H1 (cell line): ENCODE results near the gene ASIC2. TPM values are rescaled to one million over a fixed set of nuclear protein-coding genes. Genes with fewer than 3 reads are reported as not detected.

ENCODE experiments used
- CTCF ChIA-PET: fragments of 300-600 bp; sonication (Branson Sonifier 250); formaldehyde crosslinking; loops from one replicate; lab custom pipeline; 2021; ENCODE audit not compliant: partially characterized antibody; lab: Charles Lee
- POLR2A ChIA-PET: fragments of 300-600 bp; sonication (Branson Sonifier 250); formaldehyde crosslinking; loops from one replicate; lab custom pipeline; 2021; ENCODE audit warnings: inconsistent platforms; ENCODE audit not compliant: partially characterized antibody; lab: Charles Lee
- DNase-seq, 2 experiments: peaks; one replicate each; pipeline versions ENCODE4 v3.0.0 to v3.0.0-alpha.2; 2010 to 2022; ENCODE audit warnings: low spot score in 2 of 2, low read depth in 1 of 2, mixed read lengths in 1 of 2
- FAIRE-seq: peaks from 2 replicates; lab custom pipeline; 2011; peaks lifted over from hg19 to GRCh38; lab: Jason Lieb, UNC
- H2AFZ ChIP-seq: 2 replicates; pipeline ENCODE4 v1.8.1; 2012; ENCODE audit warnings: low read length, inconsistent platforms
- H2AK5ac ChIP-seq: 2 replicates; pipeline ENCODE4 v1.6.1; 2013; ENCODE audit warnings: low read depth, low read length
- H2BK120ac ChIP-seq: replicated peaks from 2 replicates; pipeline ENCODE3; 2013; ENCODE audit warnings: low read depth, low read length, inconsistent platforms
- H2BK12ac ChIP-seq: 2 replicates; pipeline ENCODE4 v1.6.1; 2013; ENCODE audit warnings: low read depth, low read length
- H2BK15ac ChIP-seq: 2 replicates; pipeline ENCODE4 v1.6.1; 2013; ENCODE audit warnings: low read length
- H2BK20ac ChIP-seq: 2 replicates; pipeline ENCODE4 v1.6.1; 2013; ENCODE audit warnings: low read length
- H2BK5ac ChIP-seq: 2 replicates; pipeline ENCODE4 v1.6.1; 2013; ENCODE audit warnings: low read depth, low read length
- H3K14ac ChIP-seq: 2 replicates; pipeline ENCODE4 v1.6.1; 2013; ENCODE audit warnings: inconsistent platforms; ENCODE audit not compliant: insufficient read length
- H3K18ac ChIP-seq: 2 replicates; pipeline ENCODE4 v1.6.1; 2013; ENCODE audit warnings: low read length; ENCODE audit errors: extremely low read depth
- H3K23ac ChIP-seq: 2 replicates; pipeline ENCODE4 v1.6.1; 2013; ENCODE audit warnings: inconsistent platforms; ENCODE audit not compliant: insufficient read length
- H3K23me2 ChIP-seq: 2 replicates; pipeline ENCODE4 v1.6.1; 2013; ENCODE audit warnings: low read depth, low read length
- H3K27ac ChIP-seq: 2 replicates; pipeline ENCODE4 v1.6.1; 2011; ENCODE audit warnings: low read depth, low read length, inconsistent platforms
- H3K27me3 ChIP-seq, 4 experiments: replicated peaks in 1 of 4; 1 replicate in 1 of 4; 2 replicates in 3 of 4; pipeline versions ENCODE4 v1.6.1 to v1.8.1; 2011 to 2013; ENCODE audit warnings: low read length in 3 of 4, mild to moderate bottlenecking in 3 of 4, inconsistent platforms in 2 of 4, mixed read lengths in 2 of 4, moderate library complexity in 1 of 4; ENCODE audit not compliant: control insufficient read depth in 3 of 4, insufficient read depth in 3 of 4; ENCODE audit errors: extremely low read depth in 1 of 4
- H3K36me3 ChIP-seq, 4 experiments: 2 replicates each; pipeline versions ENCODE4 v1.6.1 to v1.8.1; 2011 to 2013; ENCODE audit warnings: mild to moderate bottlenecking in 4 of 4, low read length in 3 of 4, moderate library complexity in 2 of 4, control low read depth in 1 of 4, inconsistent platforms in 1 of 4; ENCODE audit not compliant: insufficient read depth in 4 of 4, control insufficient read depth in 2 of 4
- H3K4ac ChIP-seq: replicated peaks from 2 replicates; pipeline ENCODE3; 2013; ENCODE audit warnings: low read length, low read depth, mixed read lengths, inconsistent platforms; ENCODE audit not compliant: insufficient read length
- H3K4me1 ChIP-seq, 4 experiments: replicated peaks in 1 of 4; 1 replicate in 1 of 4; 2 replicates in 3 of 4; pipeline versions ENCODE4 v1.6.1 to v1.8.1; 2011 to 2013; ENCODE audit warnings: low read length in 3 of 4, inconsistent platforms in 2 of 4, mixed read lengths in 1 of 4; ENCODE audit not compliant: insufficient read depth in 4 of 4, control insufficient read depth in 3 of 4
- H3K4me2 ChIP-seq, 2 experiments: 2 replicates each; pipeline versions ENCODE4 v1.6.1 to v1.8.1; 2011 to 2013; ENCODE audit warnings: low read depth in 2 of 2, low read length in 2 of 2, control low read depth in 1 of 2, inconsistent platforms in 1 of 2, mild to moderate bottlenecking in 1 of 2; ENCODE audit not compliant: insufficient read depth in 1 of 2
- H3K4me3 ChIP-seq, 4 experiments: fragments of 200-600, 300-600 bp in 1 of 4; sonication (generic), shearing (Covaris generic), sonication (Bioruptor Twin) in 1 of 4; 2 replicates each; pipeline versions ENCODE4 v1.5.1 to v1.8.1; 2011 to 2016; ENCODE audit warnings: low read length in 4 of 4, low read depth in 3 of 4, control low read depth in 2 of 4, inconsistent platforms in 2 of 4, mild to moderate bottlenecking in 2 of 4, mixed read lengths in 1 of 4, moderate library complexity in 1 of 4; ENCODE audit not compliant: insufficient read depth in 2 of 4; ENCODE audit errors: extremely low read depth in 1 of 4
- H3K56ac ChIP-seq: replicated peaks from 2 replicates; pipeline ENCODE3; 2013; ENCODE audit warnings: low read depth, mild to moderate bottlenecking, mixed read lengths, low read length, inconsistent platforms; ENCODE audit not compliant: insufficient read length
- H3K79me1 ChIP-seq: 2 replicates; pipeline ENCODE4 v1.6.1; 2013; ENCODE audit warnings: low read depth, low read length, control low read depth
- H3K79me2 ChIP-seq, 2 experiments: 2 replicates each; pipeline versions ENCODE4 v1.6.1 to v1.8.1; 2012 to 2013; ENCODE audit warnings: low read length in 2 of 2, mild to moderate bottlenecking in 2 of 2, inconsistent platforms in 1 of 2; ENCODE audit not compliant: insufficient read depth in 2 of 2, control insufficient read depth in 1 of 2
- H3K9ac ChIP-seq, 4 experiments: replicated peaks in 1 of 4; 1 replicate in 1 of 4; 2 replicates in 3 of 4; pipeline versions ENCODE4 v1.6.1 to v1.8.1; 2011 to 2013; ENCODE audit warnings: low read depth in 3 of 4, low read length in 3 of 4, control low read depth in 2 of 4, mild to moderate bottlenecking in 2 of 4, moderate library complexity in 2 of 4, inconsistent platforms in 1 of 4; ENCODE audit errors: extremely low read depth in 1 of 4
- H3K9me3 ChIP-seq, 2 experiments: 2 replicates each; pipeline versions ENCODE4 v1.6.1 to v1.8.1; 2012 to 2013; ENCODE audit warnings: mild to moderate bottlenecking in 2 of 2, moderate library complexity in 2 of 2, control low read depth in 1 of 2, inconsistent platforms in 1 of 2, low read depth in 1 of 2, low read length in 1 of 2, mixed read lengths in 1 of 2; ENCODE audit not compliant: insufficient read depth in 2 of 2
- H4K20me1 ChIP-seq, 2 experiments: replicated peaks in 1 of 2; 2 replicates each; pipeline versions ENCODE3 to v1.8.1; 2011 to 2013; ENCODE audit warnings: inconsistent platforms in 2 of 2, low read length in 2 of 2, mild to moderate bottlenecking in 1 of 2; ENCODE audit not compliant: insufficient read depth in 2 of 2, control insufficient read depth in 1 of 2
- H4K5ac ChIP-seq: 2 replicates; pipeline ENCODE4 v1.6.1; 2013; ENCODE audit warnings: low read length, low read depth, mixed read lengths, inconsistent platforms; ENCODE audit not compliant: insufficient read length
- H4K8ac ChIP-seq: 2 replicates; pipeline ENCODE4 v1.8.0; 2013; ENCODE audit warnings: mild to moderate bottlenecking, moderate library complexity, low read length, inconsistent platforms; ENCODE audit not compliant: insufficient read depth; ENCODE audit errors: extremely low read depth
- H4K91ac ChIP-seq: replicated peaks from 2 replicates; pipeline ENCODE3; 2013; ENCODE audit warnings: low read length, mixed read lengths, inconsistent platforms; ENCODE audit not compliant: insufficient read length
- ATF2 ChIP-seq: IDR thresholded peaks from 2 replicates; pipeline ENCODE4 v1.6.1; 2012; ENCODE audit warnings: low read length, inconsistent platforms
- CBX5 ChIP-seq: fragments of 300-800, 300-1000 bp; sonication (generic); IDR thresholded peaks from 2 replicates; pipeline ENCODE4 v1.7.1; 2016; ENCODE audit warnings: antibody characterized with exemption, low read length, low read depth
- CEBPB ChIP-seq: IDR thresholded peaks from 2 replicates; pipeline ENCODE4 v1.6.1; 2012; ENCODE audit warnings: low read depth, low read length
- FOSL1 ChIP-seq: IDR thresholded peaks from 2 replicates; pipeline ENCODE4 v1.6.1; 2011; ENCODE audit warnings: mild to moderate bottlenecking, low read depth, low read length, moderate library complexity; ENCODE audit not compliant: insufficient read depth
- RBBP5 ChIP-seq: IDR thresholded peaks from 2 replicates; pipeline ENCODE4 v1.7.1; 2012; ENCODE audit warnings: low read depth, mild to moderate bottlenecking, inconsistent platforms, low read length, moderate library complexity, borderline replicate concordance
- RNF2 ChIP-seq: fragments of 200-900, 300-1000 bp; sonication (generic); IDR thresholded peaks from 2 replicates; pipeline ENCODE4 v1.7.1; 2016; ENCODE audit warnings: borderline replicate concordance, low read depth, mild to moderate bottlenecking, antibody characterized with exemption, low read length; ENCODE audit not compliant: poor library complexity, severe bottlenecking; ENCODE audit errors: missing control alignments
- SIN3A ChIP-seq, 2 experiments: IDR thresholded peaks in 1 of 2; conservative IDR thresholded peaks in 1 of 2; 2 replicates each; pipeline ENCODE4 v1.6.1; 2011 to 2012; ENCODE audit warnings: low read length in 2 of 2, improper control_type of control experiment in 1 of 2, low read depth in 1 of 2, mild to moderate bottlenecking in 1 of 2
- WGBS, 2 experiments: shearing (Covaris generic) in 1 of 2; methylation state at CpG; one replicate each; pipeline versions ENCODE4 v1.1.6 to v1.1.7; 2013 to 2015; ENCODE audit warnings: low lambda C conversion rate in 2 of 2, mixed read lengths in 2 of 2, inconsistent platforms in 1 of 2, low coverage in 1 of 2, missing lambda C conversion rate in 1 of 2; ENCODE audit not compliant: insufficient replicate concordance in 2 of 2, insufficient coverage in 1 of 2, insufficient read length in 1 of 2; ENCODE audit errors: extremely low coverage in 1 of 2, missing lambda C conversion rate in 1 of 2; 5-methylcytosine and 5-hydroxymethylcytosine counted together
- polyA plus RNA-seq, 7 experiments: library from polyadenylated mRNA; depleted of rRNA in 3 of 7; stranded (reverse) in 5 of 7; unstranded in 2 of 7; fragments of >200 nt in 5 of 7; fragments of 200-250 nt in 2 of 7; gene quantifications; 1 replicate in 5 of 7; 2 replicates in 1 of 7; 4 replicates in 1 of 7; pipeline versions ENCODE4 v1.2.1 to v1.2.3, GENCODE V29; 2011 to 2013; ENCODE audit warnings: missing spikeins in 2 of 7, mixed read lengths in 2 of 7
- total RNA-seq: library from RNA; stranded (reverse); fragmentation: NEBNext Ultra II Directional; extraction: Animal tissue kit (Norgen Biotek cat#: 25700); gene quantifications from 2 replicates; pipeline ENCODE4 v1.2.1, GENCODE V29; 2021
- TF ChIP-seq, protein P1 (sequence below): IDR thresholded peaks from 2 replicates; pipeline ENCODE4 v1.6.1; 2012; ENCODE audit warnings: inconsistent platforms

The ASIC2 gene
- total and polyA plus RNA-seq, 2 of the 8 experiments (the other 6 are each of a cell fraction or from before 2014, with no cell fraction given), result 0.86 to 1.2 TPM

GRCh38 chr17:33234930-33235685, 58.0 kb downstream of the ASIC2 start:
- H3K9me3 ChIP-seq, result no peaks in the 10 kb centered on the region
- H2BK20ac ChIP-seq, result no peak overlapping the region
- no peak overlapping the region for H3K9ac ChIP-seq
- DNase-seq, result no peak
- H2BK15ac ChIP-seq, result no peak overlapping the region
- H3K27ac ChIP-seq, result no peak overlapping the region
- no peaks in the 10 kb centered on the region for H3K36me3 ChIP-seq
- H3K79me1 ChIP-seq, result no peaks in the 10 kb centered on the region
- H2AK5ac ChIP-seq, result no peak overlapping the region
- no peak overlapping the region for H4K8ac ChIP-seq
- H3K27me3 ChIP-seq, result no peaks in the 10 kb centered on the region
- H3K4me3 ChIP-seq, result no peak overlapping the region
- no peak overlapping the region for H2BK5ac ChIP-seq
- H3K4me1 ChIP-seq, result peaks cover 0 to 2% (median 2%) of the 10 kb centered on the region in 4 experiments; a peak in 3 of 7 replicates
- no peaks in the 10 kb centered on the region for H3K79me2 ChIP-seq
- POLR2A ChIA-PET, result no interaction called here
- no peak for FAIRE-seq
- CTCF ChIA-PET, result interaction anchor here (1.0 kb wide), 1 partner anchor 100 kb away, joined by 3 read pairs; no protein-coding TSS in a partner anchor
- no peak overlapping the region for H3K56ac ChIP-seq
- no peak overlapping the region for H2AFZ ChIP-seq
- H3K18ac ChIP-seq, result no peak overlapping the region
- no peak overlapping the region for H2BK120ac ChIP-seq
- no peak overlapping the region for H3K4ac ChIP-seq
- no peak overlapping the region for H3K4me2 ChIP-seq
- no peak overlapping the region for H4K91ac ChIP-seq
- H4K5ac ChIP-seq, result no peak overlapping the region
- no peak overlapping the region for H3K23ac ChIP-seq
- H2BK12ac ChIP-seq, result no peak overlapping the region
- no peak overlapping the region for H3K14ac ChIP-seq
- H3K23me2 ChIP-seq, result peaks cover 3% of the 10 kb centered on the region; the same call in 1 of the 2 replicates
- 75% methylated on average over 6 of the region's 6 CpGs; no CpG with 5 or more reads in 1 of the 2 experiments for WGBS, 2 experiments
- no peaks in the 10 kb centered on the region for H4K20me1 ChIP-seq
- TF ChIP-seq CEBPB (no peak), RNF2 (no peak), SIN3A (conservative IDR thresholded peaks at IDR 0.05 in 1 of 2, IDR thresholded peaks at IDR 0.05 in 1 of 2; ENCODE audit: low read depth in 1 of 2, low read length in 2 of 2) (no peak), FOSL1 (no peak), CBX5 (no peak), RBBP5 (no peak), ATF2 (no peak)
- TF ChIP-seq, protein P1, sequence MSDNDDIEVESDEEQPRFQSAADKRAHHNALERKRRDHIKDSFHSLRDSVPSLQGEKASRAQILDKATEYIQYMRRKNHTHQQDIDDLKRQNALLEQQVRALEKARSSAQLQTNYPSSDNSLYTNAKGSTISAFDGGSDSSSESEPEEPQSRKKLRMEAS, result no peak
